ENCODE measurements around the gene SERINC2. TPM values are rescaled to one million over a fixed set of nuclear protein-coding genes. Genes with fewer than 3 reads are reported as not detected.

The SERINC2 gene
- total RNA-seq, 1 experiment from 2014 or later, result 140 TPM

DNA sequence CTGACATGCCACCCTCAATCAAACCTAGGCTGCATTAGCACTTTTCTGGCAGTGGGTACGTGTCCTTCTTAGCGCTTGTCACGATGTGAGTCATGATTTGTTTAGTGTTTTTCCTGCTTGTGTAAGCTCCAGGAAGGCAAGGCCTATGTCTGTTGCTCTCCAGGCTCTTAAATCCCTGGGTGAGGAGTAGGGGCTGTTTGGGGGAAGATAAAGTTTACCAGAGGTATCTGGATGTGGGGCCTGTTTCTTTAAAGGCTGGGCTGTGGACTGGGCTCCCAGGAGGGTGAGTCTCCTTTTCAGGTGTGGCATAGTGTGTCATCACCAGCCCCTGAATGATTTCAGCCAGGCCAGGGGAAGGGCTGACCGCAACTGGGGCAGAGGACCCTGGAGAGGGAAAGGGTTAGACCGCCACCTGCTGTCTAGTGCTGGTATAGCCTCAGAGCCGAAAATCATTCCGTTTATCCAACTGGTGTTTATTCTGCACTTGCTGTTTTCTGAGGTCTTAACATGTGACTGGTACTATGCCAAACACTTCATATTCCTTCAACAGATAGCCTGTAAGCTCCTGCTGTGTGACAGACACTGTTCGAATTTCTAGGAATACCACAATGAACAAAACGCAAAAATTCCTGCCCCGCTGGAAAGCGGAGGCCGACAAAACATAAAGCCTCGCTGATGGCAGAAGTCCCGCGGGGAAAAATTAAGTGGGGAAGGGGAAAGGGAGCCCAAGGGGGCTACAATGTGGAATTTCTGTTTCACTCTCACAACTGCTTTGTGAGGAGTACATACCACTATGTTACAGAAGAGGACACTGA, 9.7 kb downstream of the SERINC2 start:
- no peaks in the 10 kb centered on the region for H3K9me3 Mint-ChIP-seq (ENCODE audit: unreplicated experiment)
- TF ChIP-seq, protein P1, sequence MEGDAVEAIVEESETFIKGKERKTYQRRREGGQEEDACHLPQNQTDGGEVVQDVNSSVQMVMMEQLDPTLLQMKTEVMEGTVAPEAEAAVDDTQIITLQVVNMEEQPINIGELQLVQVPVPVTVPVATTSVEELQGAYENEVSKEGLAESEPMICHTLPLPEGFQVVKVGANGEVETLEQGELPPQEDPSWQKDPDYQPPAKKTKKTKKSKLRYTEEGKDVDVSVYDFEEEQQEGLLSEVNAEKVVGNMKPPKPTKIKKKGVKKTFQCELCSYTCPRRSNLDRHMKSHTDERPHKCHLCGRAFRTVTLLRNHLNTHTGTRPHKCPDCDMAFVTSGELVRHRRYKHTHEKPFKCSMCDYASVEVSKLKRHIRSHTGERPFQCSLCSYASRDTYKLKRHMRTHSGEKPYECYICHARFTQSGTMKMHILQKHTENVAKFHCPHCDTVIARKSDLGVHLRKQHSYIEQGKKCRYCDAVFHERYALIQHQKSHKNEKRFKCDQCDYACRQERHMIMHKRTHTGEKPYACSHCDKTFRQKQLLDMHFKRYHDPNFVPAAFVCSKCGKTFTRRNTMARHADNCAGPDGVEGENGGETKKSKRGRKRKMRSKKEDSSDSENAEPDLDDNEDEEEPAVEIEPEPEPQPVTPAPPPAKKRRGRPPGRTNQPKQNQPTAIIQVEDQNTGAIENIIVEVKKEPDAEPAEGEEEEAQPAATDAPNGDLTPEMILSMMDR (IDR thresholded peaks at IDR 0.05; ENCODE audit: unreplicated experiment), result peak; percentile 95
- ChIA-PET CTCF (interaction anchor here (0.5 to 12.7 kb wide), 25 partner anchors 12 to 1001 kb away, joined by 3 to 238 read pairs (median 4); partner anchors contain the start of genes SNRNP40 and ZCCHC17), POLR2A (interaction anchor here (0.6 to 2.2 kb wide), 5 partner anchors 8 to 126 kb away, joined by 3 to 11 read pairs (median 4); partner anchors contain the start of gene SERINC2)
- intact Hi-C loops (cut with micrococcal nuclease), result loop anchor here (1.0 kb wide), 4 partner anchors 9 to 237 kb away; partner anchors contain the start of gene SERINC2
- H3K27me3 Mint-ChIP-seq (ENCODE audit: insufficient read depth, unreplicated experiment), result no peaks in the 10 kb centered on the region
- peak; percentile 91 for DNase-seq (ENCODE audit: unreplicated experiment)
- H3K4me1 Mint-ChIP-seq (ENCODE audit: insufficient read depth, unreplicated experiment), result peaks cover 29% of the 10 kb centered on the region
- peak overlapping the region; percentile 30 for H3K4me3 Mint-ChIP-seq (ENCODE audit: unreplicated experiment)
- H3K36me3 Mint-ChIP-seq (ENCODE audit: insufficient read depth, unreplicated experiment), result peaks cover 43% of the 10 kb centered on the region
- BruUV-seq (replicated peaks), result no TSS peak
- H3K27ac Mint-ChIP-seq (ENCODE audit: low read depth, unreplicated experiment), result peak overlapping the region; percentile 94

DNA sequence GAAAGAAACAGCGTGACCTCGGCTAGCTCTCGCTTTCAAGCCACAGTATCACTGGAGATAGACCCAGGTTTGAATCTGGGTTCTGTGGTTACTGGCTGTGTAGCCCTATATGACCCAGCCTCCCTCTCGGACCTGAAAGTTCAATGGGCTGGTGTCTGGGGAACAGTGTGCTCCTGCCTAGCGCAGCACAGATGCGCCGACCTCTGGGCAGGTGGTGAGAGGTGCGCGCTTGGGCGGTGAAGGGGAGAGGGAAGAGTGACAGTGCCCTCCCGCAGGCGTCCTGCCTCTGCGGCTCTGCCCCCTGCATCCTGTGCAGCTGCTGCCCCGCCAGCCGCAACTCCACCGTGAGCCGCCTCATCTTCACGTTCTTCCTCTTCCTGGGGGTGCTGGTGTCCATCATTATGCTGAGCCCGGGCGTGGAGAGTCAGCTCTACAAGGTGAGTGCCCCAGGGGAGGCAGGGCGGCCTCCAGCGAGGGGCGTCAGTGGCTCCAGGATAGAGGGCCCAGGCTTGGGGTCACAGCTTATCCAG, 10.5 kb downstream of the SERINC2 start:
- DNase-seq (ENCODE audit: unreplicated experiment), result no peak
- POLR2A ChIA-PET, result interaction anchor here (1.0 to 2.2 kb wide), 4 partner anchors 9 to 126 kb away, joined by 3 to 11 read pairs (median 6); partner anchors contain the start of gene SERINC2
- no peaks in the 10 kb centered on the region for H3K27me3 Mint-ChIP-seq (ENCODE audit: insufficient read depth, unreplicated experiment)
- H3K4me3 Mint-ChIP-seq (ENCODE audit: unreplicated experiment), result no peak overlapping the region
- H3K36me3 Mint-ChIP-seq (ENCODE audit: insufficient read depth, unreplicated experiment), result peaks cover 43% of the 10 kb centered on the region
- no TSS peak for BruUV-seq (replicated peaks)
- H3K4me1 Mint-ChIP-seq (ENCODE audit: insufficient read depth, unreplicated experiment), result peaks cover 28% of the 10 kb centered on the region
- H3K27ac Mint-ChIP-seq (ENCODE audit: low read depth, unreplicated experiment), result no peak overlapping the region
- CTCF ChIA-PET, result interaction anchor here (0.5 to 12.7 kb wide), 17 partner anchors 13 to 482 kb away, joined by 3 to 238 read pairs (median 5); partner anchors contain the start of genes SNRNP40 and ZCCHC17
- TF ChIP-seq, protein P1 (IDR thresholded peaks at IDR 0.05; ENCODE audit: unreplicated experiment), result no peak
- intact Hi-C loops (cut with micrococcal nuclease), result no loop called here
- no peaks in the 10 kb centered on the region for H3K9me3 Mint-ChIP-seq (ENCODE audit: unreplicated experiment)

DNA sequence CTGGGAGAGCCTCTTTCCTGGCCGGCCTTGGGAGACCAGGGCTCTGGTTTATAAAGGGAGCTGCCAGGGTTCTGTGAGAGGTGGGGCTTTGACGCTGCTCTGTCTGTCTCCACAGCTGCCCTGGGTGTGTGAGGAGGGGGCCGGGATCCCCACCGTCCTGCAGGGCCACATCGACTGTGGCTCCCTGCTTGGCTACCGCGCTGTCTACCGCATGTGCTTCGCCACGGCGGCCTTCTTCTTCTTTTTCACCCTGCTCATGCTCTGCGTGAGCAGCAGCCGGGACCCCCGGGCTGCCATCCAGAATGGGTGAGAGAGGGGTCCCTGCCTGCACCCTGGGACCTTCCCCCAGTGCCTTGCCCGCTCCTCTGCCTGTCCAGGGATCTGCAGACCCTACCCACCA, 11.6 kb downstream of the SERINC2 start:
- no peaks in the 10 kb centered on the region for H3K9me3 Mint-ChIP-seq (ENCODE audit: unreplicated experiment)
- no peak overlapping the region for H3K4me3 Mint-ChIP-seq (ENCODE audit: unreplicated experiment)
- H3K36me3 Mint-ChIP-seq (ENCODE audit: insufficient read depth, unreplicated experiment), result peaks cover 40% of the 10 kb centered on the region
- ChIA-PET POLR2A (interaction anchor here (0.6 to 2.4 kb wide), 3 partner anchors 30 to 632 kb away, joined by 3 to 7 read pairs (median 3); no protein-coding TSS in a partner anchor), CTCF (interaction anchor here (0.6 to 12.7 kb wide), 6 partner anchors 16 to 262 kb away, joined by 3 to 238 read pairs (median 3); no protein-coding TSS in a partner anchor)
- TF ChIP-seq, protein P1 (IDR thresholded peaks at IDR 0.05; ENCODE audit: unreplicated experiment), result no peak
- BruUV-seq (replicated peaks), result no TSS peak
- DNase-seq (ENCODE audit: unreplicated experiment), result no peak
- peak overlapping the region; percentile 51 for H3K27ac Mint-ChIP-seq (ENCODE audit: low read depth, unreplicated experiment)
- intact Hi-C loops (cut with micrococcal nuclease), result no loop called here
- peaks cover 28% of the 10 kb centered on the region for H3K4me1 Mint-ChIP-seq (ENCODE audit: insufficient read depth, unreplicated experiment)
- no peaks in the 10 kb centered on the region for H3K27me3 Mint-ChIP-seq (ENCODE audit: insufficient read depth, unreplicated experiment)
